CD4-positive, alpha-beta T cell treated with Interleukin-1 beta for 1 hour (primary cell): ENCODE measurements around the gene WNT4.

ENCODE experiments used
- DNase-seq, 2 donors: peaks; one replicate each; pipeline ENCODE4 v3.0.0-alpha.2; 2020 to 2022

WNT4 gene

DNA sequence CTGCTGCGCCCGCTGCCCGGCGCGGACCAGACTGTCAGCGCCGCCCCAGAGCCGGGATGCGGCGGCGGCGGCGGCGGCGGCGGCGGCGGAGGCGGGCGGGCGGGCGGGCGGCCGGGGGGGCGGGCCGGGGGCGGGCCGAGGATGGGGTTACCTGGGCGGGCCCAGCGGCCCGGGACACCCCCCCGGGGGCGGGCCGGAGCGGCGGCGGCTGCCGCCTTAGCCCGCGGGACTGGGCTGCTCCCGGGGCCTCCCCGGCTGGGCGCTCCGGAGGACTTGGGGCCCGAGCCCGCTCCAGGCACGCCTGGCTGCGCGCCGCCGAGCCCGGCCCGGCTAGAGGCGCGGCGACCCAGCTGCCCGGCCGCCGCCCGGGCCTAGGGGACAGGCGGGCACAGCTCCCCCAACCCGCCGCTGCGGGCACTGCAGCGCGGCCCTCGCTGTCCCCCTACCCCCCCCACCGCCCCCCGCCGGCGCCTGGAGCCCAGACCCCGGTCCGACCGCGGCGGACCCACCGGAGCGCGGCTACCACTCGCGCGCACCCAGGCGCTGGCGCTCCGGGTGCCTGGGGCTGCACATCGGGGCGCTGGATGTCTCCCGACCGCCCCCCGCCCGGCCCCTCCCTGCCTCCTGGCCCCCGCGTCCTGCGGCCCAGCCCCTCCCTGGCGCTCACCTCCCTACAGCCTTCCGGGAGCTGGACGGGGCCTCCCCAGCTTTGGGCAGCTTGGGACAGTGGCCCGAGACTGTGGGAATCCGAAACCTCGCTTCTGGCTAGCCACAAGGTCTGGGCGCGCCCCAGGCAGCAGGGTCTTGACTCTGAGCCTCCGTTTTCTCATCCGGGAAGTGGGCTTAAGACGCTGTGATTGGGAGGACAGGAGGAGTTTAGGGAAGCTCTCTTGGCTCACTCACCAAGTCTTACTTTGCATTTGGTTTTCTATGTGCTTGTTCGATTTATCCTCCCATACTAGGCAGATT lies at the start of gene WNT4:
Gene WNT4, minus strand, starts transcription at position 33 of the 969 bp plus-strand sequence. CDS start 175 bp downstream, outside the sequence.
- peak; percentile 9 to 25 for DNase-seq

DNA sequence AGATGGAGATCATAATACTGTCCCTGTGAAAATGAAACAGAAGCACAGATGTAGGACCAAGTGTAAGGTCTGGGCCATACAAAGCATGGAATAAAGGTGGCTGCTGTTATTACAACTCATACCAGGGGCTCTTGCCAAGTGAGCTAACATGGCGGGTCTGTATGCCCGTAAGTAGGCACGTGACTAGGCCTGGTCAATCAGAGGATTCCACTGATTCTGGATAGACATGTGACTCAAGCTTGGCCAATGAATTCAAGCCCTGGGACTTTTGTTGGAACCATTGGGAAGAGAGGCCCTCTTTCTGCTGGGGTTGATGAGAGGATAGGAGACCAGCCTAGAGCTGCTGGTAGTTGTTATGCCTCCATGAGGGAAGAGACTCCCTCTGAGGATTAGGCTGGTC lies 47.8 kb upstream of the WNT4 start:
- DNase-seq, result no peak

DNA sequence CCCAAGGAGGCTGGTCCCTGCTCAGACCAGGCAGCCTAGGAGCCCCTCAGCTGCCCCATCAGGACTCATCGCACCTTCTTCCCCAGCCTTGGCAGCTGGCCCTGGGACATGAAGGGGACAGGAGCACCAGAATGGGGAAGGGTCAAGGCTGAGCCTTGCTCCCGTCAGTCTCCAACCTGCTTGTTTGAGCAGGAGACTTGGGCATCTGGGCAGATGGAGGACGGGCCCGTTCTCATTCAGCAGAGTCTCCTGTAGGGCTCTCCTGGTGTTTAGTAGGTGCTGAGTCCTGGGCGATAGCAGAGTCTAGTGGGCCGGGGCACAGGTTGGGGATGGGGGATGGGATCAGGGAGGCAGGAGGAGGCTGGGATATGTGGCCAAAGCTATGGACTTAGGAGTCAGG lies 47.4 kb upstream of the WNT4 start:
- DNase-seq, result no peak

DNA sequence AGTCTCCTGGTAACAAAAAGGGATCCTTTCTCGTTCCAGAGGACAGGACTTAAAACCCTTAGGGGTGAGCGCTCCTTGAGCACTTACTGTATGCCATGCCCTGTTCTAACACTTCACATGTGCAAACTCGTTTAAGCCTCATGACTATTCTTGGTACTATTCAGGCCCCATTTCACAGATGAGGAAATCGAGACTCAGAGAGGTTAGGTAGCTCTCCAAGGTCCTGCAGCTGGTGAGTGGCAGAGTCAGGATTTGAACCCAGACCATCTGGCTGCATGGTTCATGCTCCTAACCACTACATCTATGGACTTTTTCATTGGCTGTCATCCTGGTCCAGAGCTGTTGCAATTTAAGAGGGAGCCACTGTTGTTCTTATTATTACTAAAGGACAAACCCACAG lies 46.7 kb upstream of the WNT4 start:
- no peak for DNase-seq

DNA sequence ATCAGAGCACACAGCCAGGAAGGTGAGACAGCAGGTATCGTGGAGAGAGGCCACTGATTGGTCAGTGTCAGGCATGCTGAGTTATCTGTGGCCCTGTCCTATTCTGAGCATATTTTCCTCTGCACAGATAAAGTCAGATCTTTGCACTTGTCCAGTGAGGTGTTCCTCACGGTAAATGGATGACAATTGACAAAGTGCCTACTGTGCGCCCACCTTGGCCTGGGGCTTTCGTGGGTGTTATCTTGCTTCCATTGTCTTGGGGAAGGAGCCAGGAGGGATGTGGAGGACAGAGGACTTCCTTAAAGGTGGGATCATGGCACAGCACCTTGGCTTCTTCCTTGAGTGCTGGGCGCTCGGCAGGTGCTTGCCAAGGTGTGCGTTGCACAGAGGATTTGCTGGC lies 46.0 kb upstream of the WNT4 start:
- no peak for DNase-seq

DNA sequence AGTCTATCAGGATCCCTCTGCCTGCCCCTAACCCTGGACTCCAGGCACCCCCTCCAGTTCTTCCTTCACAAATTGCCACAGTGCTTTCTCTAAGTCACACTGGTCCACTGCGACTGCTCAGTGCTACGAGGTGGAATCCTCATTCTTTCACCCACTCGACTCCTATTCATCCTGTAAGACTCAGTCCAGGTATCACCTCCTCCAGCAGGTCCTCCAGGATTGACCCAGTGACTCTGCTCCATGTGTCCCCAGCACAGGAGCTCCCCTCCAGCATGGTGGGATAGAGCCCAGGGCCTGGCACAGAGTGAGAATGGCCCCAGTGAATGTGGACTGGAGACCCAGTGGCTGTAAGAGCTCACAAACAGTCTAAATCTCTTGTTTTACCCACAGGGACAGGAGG lies 45.5 kb upstream of the WNT4 start:
- DNase-seq, result no peak

DNA sequence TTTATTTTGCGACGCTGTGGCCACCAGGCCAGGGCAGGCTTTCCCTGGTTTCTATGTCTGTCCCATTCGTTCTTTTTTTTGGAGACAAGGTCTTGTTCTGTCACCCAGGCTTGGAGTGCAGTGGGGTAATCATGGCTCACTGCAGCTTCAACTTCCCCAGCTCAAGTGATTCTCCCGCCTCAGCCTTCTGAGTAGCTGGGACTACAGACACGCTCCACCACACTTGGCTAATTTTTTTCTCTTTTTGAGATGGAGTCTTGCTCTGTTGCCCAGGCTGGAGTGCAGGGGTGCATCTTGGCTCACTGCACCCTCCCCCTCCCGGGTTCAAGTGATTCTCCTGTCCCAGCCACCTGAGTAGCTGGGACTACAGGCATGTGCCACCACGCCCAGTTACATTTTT lies 43.4 kb upstream of the WNT4 start:
- no peak for DNase-seq

DNA sequence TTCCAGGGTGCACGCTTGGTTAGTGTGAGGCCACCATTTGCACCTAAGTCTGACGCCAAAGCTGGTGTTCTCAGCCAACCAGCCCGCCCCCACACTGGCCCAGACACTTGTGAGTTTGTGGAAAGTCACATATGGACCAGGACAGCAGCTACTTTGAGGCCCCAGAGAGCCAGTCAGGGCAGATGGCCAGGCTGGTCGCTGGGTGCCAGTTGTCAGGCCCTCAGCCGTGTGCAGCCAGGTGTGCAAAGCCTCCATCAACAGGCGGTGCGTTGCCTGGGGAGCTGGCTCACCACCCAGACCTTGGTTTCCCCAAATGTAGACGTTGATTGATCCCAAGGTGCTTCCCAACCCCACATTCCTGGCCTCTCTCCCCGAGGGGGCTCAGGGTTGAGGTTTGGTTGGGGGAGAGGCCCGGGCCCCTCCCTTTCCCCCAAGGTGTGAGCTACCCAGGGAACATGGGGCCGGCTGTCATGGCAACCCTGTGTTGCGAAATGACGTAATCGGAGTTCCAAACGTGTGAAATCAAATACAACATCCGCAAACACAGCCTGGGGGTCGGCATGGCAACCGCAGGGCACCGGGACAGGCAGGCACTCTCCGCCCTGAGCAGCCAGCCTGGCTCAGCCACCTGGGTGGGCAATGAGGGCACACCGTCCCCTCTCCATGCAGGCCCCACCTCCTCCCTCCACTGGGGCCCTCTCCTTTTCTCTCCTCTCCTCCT lies 42.2 kb upstream of the WNT4 start:
- no peak for DNase-seq

DNA sequence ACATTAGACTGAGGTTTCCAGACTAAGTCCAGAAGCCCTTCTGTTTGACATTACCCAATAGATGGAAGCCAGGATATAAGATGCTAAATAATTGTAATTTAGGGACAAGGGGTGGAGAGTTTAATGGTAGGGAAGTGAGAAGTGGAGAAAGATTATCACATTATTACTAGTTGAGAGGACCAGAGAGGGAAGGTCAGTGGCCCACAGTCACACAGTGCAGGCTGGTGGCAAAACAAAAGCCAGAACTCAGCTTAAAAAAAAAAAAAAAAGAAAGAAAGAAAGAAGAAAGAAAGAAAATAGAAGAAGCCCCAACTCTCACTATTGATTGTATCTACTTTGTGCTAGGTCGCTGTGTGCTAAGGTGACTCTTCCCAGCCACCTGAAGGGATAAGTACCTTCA lies 41.6 kb upstream of the WNT4 start:
- DNase-seq, result no peak

DNA sequence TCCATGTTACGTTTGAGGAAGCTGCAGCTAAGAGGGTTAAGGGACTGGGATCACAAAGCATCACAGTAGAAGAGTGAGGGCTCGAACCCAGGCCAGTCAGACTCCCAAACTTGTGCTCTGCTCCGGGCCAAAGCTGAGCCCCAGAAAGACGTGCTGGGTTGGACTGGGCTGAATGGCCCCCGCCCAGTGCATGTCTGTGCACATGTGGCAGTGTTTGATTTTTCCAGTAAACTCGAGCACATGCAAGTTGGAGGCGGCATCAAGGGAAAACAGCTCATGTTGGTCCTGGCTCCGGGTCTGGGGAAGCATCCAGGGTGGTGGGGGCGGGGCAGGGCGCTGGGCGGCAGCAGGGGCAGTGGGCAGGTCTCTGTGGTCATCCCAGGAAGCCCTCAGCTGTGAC lies 39.8 kb upstream of the WNT4 start:
- DNase-seq, result no peak

DNA sequence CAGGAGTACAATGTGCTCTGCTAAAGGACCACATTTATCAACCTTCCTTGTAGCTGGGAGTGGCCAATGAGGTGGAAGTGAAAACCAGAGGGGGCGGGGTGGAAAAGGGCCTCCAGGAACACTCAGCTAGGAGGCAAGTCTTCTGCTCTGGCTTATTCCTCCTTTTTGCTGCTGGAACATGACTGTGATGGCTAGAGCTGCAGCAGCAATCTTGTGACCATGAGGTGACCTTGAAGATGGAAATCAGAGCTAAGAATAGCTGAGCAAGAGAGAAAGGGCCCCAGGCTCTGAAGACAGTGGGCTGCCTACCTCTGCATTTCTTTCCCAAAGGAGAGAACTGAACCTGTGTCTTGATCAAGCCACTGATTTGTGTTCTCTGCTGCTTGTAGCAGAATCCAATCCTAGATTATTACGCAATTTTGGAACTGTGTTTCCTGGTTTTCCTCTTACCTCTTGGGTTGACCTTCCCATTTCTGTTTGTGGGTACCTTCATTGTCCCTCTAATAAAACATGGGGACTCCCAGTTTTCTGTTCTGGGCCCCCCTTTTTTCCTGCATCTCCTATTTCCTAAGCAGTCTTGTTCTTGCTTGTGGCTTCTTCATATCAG lies 36.4 kb upstream of the WNT4 start:
- DNase-seq, result no peak

DNA sequence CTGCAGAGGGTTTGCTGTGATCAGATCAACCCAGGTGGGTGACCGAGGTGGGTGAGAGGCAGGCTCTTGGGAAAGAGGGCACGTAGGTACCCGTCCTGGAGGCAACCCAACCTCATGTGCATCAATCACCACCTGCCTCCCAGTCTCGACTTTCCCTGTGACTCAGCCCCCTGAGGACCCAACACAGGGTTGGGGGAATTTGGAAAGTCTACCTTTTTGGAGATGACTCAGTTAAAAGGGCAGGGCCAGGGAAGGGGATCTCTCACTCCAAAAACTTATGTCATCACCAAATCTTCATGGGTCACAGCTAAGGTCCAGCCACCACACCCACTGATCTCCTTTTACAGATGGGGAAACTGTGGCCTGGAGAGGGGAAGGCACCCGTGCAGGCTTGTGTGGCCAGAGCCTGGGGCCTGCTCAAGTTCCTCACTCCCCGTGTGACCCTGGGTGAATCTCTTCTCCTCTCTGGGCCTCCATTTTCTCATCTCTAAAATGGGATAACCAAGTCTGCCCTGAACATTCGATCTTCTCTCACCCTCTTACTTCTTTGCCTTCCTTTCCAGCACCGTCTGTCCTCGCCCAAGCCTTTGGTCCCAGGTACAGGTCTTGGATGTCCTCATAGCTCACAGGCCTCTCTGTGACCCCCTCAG lies 34.6 kb upstream of the WNT4 start:
- no peak for DNase-seq

DNA sequence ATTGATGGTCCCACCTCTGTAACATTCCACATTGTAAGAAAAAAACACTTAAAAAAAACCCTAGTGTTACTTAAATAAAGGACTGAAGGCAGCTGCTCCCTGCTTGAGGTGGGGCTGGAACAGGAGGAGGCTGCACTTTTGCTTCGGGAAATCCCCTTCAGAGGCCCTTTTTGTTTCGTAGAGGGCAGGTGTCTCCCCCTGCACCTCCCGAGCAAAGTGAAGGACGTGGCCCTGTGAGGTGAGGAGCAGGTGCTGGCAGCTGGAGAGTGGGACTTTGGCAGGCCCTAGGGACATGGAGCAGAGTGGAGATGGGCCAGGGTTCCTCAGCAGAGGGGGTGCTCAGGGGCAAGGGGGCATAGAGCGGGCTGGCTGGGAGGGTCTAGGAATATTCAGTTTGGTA lies 33.4 kb upstream of the WNT4 start:
- DNase-seq, result no peak

DNA sequence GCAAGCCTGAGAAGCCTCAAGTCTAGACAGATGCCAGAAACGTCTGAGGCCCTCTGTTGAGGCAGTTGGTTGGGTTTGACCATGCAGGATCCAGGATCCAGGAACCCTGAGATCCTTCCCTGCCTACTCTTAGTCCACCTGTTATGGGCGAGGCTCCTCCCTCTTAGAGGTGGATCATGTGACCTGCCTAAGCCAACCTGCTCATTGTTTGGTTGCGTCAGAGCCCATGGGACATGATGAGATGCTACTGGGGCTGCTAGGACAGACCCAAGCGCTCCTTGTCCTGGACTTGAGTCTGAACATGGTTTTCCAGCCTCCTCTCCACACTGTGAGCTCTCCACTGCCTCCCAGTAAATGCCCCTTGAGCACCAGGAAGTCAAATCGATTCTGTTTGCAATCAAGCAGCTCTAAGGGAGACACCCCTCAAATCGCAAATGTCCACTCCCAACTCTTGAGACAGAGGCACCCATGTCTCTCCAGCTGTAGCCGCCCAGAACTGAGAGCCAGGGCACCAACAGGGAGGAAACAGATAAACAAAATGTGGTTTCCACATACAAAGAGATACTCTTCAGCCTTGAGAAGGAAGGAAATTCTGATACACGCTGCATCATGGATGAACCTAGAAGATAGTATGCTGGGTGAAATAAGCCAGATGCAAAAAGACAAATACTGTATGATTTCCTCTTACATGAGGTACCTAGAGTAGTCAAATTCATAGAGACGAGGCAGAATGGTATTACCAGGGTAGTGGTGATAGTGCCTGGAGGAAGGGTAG lies 31.7 kb upstream of the WNT4 start:
- no peak for DNase-seq

DNA sequence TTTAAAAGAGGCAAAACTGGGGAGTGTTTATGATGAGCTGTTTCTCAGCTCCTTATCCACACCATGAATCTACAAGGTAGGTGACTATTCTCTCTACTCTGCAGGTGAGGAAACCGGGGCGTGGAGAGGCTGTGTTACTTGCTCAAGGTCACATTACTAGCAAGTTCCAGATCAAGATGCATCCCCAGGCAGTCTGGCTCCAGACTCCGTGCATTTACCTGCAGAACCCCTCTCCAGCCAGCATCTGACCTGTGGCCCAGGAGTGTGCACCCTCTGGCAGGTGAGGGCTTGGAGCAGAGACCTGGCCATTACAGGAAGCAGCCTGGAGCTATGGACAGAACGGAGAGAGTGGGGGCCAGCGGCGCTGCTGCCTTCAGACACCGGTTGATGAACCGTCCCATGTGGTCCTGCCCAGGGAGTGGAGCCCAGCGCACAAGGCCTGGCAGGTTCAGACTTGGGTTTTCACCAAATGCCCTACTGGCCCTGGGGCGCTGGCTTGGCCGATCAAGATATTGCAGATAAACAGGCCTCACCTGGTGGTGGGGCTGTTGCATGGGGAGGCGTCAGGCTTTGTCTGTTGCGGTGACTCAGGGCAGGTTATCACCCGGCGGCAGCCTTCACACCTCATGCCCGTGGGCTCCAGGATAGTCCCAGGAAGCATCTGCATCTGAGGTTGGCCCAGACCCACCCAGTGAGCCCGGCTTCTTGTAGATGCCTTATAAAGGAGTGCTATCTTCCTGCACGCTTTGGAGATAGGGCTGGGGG lies 29.2 kb upstream of the WNT4 start:
- no peak for DNase-seq

DNA sequence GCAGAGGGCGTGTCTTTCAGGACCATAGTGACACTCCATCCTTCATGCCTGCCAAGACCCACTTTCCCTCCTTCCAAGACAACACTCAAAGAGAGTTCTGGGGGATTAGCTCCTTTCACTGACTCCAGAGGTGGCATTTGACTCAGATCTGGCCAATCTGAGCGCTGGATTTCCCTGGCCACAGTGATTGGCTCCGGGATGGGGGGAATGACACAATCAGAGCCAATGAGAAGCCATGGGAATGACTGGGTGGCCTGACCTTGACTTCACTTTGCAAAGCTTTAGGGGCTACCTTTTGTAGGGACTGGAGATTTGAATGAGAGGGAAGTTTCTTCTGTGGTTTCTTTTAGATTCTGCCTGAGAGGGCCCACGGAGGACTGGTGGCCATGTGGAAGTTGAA lies 26.9 kb upstream of the WNT4 start:
- DNase-seq, result no peak

DNA sequence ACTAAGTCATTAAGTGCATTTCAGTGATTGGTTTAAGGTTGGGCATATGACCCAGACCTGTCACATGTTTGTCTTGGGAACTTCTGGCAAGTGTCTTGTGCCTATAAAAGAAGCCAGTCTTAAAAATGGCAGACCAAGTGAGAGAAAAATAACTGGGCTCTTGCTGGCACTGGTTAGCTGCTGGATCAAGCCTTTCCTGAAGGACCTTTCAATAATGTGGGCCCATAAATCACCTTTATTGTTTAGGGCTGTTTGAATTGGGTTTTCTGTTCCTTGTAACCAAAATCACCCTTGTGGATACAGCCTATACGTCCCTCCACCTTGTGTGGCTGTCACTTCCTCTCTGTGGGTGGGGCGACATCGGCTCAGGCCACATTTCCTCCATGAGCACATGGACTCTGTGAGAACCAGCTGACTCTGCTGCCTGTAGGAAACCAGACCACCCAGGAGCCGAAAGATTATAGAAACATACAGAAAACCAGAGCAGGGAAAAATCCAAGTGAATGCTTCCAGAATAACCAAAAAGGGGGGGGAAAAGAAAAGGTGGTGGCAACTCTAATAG lies 25.6 kb upstream of the WNT4 start:
- no peak for DNase-seq

DNA sequence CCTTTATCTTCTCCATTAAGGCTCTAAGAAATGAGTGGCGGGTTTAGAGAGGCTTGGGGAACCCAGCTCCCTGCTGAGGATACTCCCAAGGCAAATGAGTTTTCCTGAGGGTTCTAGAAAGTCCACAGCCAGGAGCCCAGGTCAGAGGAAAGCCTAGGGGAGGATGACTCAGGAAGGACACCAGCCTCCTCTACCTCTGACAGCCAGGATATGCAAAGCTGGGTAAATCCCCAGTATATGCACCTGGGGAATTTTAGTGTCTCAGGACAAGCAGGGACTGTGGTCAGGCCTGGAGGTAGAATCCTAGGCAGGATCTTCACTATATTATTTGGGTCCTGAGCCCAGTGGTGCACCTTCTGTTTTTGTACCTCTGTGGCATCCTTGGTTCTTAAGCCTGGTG lies 23.5 kb upstream of the WNT4 start:
- no peak for DNase-seq

DNA sequence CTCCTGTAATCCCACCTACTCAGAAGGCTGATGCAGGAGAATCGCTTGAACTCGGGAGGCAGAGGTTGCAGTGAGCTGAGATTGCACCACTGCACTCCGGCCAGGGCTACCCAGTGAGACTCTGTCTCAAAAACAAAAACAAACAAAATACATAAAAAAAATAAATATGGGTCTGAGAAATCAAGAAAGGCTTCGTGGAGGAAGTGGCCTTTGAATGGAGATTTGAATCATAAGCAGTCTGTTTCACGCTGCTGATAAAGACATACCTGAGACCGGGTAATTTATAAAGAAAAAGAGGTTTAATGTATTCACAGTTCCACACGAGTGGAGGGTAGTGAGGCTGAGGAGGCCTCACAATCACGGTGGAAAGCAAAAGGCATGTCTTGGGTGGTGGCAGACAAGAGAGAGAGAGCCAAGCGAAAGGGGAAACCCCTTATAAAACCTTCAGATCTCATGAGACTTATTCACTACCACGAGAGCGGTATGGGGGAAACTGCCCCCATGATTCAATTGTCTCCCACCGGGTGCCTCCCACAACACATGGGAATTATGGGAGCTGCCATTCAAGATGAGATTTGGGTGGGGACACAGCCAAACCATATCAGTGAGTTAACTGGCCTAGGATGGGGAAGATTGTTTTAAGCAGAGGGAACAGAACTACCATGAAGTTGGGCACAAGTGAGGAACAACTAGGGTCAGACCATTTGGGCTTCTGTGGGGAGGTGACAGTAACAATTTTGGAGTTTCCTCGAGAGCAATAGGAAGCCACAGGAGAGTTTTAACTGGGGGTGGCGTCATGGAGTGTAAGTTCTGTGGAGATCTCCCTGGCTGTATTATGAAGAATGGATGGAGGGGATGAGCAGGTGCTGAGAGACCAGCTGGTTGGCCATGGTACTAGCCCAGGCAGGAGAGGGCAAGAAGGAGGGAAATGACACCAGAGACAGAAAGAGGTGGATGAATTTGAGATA lies 22.2 kb upstream of the WNT4 start:
- no peak for DNase-seq

DNA sequence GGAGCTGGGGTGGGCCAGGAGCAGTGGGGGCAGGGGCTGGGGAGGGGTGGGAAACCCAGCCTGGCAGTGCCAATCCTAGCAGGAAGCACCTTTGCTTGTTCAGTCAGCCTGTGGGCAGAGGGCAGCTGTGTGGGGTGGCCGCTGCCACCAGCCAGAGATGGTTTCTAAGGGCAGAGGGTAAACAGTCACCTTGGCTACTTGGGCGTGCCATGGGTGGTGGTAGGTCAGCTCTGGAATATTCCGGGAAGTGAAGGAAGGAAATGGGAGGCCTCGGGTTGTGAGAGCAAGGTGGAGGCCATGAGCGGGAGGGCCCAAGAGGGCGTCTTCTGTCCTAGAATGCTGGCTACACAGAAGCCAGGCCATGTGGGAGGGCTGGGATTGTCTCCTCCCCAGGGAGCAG lies 20.7 kb upstream of the WNT4 start:
- no peak for DNase-seq
